ENCODE measurements around the gene PLEKHH1.

PLEKHH1 gene

DNA sequence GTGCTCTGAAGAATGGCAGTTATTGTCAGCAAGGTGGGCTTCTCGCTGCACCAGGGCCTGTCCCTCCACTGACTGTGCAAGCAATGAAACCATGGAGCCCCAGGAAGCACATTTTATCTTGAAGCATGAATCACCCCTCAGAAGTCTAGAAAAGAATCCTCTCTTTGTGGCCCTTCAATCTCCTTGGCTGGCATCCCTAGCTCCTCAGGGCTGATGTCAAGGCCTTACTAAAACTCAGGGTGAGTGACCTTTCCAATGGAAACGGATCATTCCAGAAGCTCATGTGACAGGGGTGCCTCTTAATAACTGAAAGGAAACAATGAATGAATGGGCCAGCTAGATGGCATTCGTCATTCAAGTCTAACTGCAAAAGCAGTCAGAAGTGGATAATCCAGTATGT, 22.3 kb upstream of the PLEKHH1 start:
- DNase-seq, result no peak

DNA sequence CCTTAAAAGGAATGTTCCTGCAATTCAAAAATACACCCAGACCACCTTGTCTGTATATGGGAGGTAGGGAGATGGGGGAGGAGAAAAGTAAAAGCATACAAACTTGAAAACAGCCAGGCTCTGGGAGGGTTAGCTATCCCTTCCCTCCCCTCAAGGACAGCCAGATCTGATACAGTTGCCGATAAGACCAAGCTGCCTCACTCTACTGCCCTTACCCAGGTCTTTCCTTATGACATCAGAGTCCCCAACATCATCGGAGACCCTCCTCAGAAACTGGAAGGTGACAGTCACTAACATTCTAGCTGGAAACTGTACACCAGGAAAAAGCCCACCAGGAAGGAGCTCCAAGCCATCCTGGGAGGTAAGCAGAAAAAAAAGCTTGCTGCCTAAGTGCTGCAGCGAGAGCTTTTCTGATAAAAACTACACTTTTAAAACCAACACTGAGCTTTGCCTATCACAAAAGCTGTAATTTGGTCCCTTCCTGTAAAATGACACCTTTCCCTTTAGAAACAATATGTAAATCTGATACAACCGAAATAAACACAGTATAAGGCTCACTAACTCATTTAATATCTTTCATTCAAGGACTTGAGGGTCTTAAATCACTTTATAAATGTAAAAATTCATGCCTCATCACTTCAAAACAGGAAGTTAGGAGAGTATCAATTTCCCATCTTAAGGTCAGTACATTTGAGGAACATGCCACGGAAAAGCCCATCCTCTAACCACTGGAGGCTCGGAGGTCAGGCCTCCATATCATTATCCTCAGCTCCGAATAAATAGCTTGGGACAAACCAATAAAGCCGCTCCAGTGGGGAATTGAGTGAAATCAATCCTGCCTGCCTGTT, 20.4 kb upstream of the PLEKHH1 start:
- DNase-seq, result no peak

DNA sequence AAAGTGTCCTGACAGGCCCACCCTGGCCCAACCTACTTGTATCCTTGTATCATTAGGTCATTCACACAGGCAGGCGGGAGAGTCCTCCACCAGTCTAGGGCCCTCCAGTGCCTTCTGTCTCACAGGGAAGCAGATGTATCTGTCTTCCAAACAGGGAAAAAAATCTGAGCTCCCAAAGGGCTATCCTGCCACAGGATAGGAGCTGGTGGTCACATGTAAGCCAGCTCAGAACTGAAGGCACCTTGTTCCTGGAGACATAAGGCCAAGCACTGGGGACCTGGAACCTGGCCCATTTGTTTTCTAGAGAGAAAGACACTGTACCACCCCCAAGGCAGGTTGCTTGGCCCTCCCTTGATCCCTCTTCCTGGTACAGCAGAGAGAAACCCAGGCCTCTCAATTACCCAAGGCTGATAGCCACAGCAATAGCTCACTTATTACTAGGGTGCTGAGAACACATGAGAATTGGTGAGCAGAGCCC, 19.4 kb upstream of the PLEKHH1 start:
- DNase-seq, result no peak

DNA sequence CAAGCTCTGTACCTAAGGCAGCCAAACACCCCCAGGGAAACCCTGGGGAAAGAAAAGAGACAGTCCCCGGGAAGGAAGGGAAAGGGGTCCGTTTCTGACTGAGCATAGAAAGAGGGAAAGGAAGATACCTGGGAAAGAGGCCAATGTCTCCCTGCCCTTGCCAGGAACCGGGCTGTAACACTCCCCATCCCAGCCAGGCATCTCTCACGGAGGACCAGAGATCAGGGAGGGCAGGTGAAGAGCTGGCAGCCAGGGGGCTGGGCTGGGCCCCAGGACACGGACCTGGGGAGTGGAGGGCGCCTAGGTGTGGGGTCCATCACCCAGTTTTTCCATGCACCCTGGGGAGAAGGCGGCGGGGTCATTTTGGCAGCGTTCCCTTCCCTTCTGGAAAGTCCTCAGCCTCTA, 18.9 kb upstream of the PLEKHH1 start:
- DNase-seq, result no peak

DNA sequence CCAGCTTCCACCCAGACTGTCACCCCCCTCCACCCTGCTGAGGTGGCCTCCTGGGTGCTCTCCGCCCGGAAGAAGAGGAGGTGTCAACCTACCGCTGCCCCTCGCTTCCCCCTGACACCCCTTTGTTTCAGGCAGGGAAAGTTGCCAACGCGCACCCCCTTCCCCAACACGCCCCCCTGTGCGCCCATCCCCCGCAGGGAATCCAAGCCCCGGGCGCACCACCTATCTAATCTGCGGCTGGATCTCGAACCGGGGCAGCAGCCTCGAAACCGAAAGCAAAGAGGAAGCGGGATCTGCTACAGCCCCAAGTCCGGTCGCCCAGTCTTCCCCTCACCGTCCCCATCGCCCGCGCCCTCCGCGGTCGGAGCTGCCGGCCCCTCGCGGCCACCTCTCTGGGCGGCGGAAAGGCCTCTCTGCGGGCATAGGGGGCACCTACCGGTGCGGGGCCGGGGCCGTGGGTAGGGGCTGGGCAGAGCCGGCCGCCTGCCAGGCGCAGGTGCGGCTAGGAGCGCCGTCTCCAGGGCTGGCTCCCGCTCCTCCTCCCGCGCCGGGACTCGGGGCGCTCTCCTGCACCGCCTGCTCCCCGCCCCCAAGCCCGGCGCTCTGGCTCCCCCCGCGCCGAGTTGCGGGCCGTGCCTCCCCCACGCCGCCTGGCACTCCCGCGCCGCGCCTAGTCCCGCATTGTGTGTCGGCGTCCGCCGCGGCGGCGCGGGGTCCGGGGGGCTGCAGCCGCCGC, 18.3 kb upstream of the PLEKHH1 start:
- DNase-seq, result no peak

DNA sequence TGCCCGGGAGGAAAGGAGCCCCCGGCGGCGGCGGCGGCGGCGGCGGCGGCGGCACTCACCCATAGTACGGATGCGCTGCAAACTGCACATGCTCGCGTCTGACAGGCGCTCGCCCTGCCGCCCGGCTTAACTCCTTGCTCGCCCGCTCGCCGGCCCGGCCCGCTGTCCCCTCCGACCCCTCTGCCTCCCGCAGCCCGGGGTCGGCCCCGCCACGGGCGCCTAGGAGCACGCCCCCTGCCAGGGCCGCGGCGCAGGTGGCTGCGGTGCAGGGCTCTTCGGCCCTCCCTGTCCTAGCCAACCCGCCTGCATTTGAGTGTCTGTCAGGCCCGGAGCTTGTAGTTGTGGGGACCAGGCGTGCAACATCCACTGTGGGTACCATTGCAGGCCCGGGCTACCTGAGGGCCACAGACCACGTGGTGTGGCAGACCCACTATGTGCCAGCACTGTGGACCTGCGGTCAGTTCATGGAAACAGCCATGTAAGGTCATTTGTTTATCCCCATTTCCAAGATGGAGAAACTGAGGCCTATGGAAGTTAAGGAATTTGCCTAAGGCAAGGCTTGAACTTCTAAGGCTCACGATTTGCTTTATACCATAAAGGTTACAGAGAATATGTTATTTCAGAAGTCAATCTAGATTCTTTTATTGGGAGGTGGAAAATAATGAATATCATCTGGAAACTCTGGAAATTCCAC, 17.6 kb upstream of the PLEKHH1 start:
- no peak for DNase-seq

DNA sequence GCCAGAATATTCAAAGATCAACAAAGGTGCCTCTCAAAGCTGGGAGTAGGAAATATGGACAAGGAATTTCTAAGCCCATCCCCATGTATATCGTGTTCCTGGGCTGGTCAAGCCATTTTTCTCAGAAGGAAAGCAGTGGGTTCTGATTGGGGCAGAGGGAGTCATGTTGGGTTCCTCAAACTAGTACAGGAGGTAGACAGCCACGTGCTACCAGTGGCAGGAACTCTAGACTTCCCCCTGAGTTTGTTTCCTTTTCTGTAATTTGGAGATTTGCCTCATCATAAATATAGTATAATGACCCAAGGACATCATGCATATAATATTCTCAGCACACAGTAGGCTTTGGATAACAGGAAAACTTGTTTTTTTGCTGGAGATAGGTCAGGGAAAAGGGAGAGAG, 16.4 kb upstream of the PLEKHH1 start:
- no peak for DNase-seq

DNA sequence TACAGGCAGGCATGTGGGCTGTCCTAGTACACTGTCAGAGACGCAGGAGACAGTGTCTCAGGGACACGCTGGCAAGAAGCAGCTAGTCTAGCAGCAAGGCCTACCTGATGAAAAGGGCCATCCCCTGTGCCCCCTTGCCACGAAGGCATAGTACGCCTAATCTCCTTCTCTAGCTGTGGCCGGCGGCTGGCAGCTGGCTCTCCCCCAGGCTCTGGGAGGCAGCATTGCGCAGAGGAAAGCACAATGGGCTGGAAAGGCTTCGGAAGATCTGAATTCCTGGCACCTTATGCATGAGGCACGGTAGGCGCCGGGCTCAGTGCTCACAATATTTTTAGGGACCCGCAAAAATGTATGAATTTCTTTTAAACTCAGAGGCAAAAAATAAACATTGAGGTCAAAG, 16.0 kb upstream of the PLEKHH1 start:
- DNase-seq, result no peak

DNA sequence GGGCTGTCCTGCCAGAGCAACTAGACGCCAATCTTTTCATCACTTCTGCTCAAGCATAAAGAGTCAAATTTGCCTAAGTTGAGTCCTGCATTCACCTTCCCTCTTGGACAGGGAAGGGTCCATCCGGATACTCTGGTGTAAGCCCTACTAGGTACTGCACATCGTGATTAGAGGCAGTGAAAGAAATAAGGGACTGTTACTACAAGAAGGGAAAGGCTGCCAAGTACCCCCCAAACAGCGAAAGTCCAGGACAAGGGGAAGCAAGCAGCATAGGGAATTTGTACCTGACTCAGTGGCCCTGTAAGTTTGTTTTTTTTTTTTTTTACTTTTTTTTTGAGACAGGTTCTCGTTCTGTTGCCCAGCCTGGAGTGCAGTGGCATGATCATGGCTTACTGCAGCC, 13.7 kb upstream of the PLEKHH1 start:
- no peak for DNase-seq

DNA sequence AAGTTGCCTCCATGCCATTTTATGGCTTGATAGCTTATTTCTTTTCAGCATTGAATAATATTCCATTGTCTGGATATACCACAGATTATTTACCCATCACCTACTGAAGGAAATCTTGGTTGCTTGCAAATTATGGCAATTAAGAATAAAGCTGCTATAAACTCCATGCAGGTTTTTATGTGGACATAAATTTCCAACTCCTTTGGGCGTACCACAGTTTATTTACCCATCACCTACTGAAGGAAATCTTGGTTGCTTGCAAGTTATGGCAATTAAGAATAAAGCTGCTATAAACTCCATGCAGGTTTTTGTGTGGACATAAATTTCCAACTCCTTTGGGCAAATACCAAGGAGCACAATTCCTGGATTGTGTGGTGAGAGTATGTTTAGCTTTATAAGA, 12.6 kb upstream of the PLEKHH1 start:
- no peak for DNase-seq

DNA sequence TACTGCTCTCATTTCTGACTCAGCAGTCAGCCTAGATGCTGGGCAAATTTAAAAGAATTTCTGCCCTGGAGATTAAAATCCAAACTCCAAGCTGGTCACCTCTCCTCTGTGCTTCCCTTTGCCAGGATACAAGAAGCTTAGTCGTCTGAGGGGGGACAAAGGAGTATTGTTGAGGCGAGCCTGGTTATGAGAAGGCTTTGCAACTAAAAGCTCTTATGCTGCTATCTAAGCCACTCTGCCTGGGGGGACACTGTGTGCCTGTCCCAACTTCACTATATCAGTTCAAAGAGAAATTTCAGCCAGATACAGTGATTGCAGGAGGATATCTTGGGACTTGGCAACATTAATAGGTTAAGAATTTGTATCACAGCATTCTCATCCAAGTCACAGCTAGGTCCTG, 10.8 kb upstream of the PLEKHH1 start:
- no peak for DNase-seq

DNA sequence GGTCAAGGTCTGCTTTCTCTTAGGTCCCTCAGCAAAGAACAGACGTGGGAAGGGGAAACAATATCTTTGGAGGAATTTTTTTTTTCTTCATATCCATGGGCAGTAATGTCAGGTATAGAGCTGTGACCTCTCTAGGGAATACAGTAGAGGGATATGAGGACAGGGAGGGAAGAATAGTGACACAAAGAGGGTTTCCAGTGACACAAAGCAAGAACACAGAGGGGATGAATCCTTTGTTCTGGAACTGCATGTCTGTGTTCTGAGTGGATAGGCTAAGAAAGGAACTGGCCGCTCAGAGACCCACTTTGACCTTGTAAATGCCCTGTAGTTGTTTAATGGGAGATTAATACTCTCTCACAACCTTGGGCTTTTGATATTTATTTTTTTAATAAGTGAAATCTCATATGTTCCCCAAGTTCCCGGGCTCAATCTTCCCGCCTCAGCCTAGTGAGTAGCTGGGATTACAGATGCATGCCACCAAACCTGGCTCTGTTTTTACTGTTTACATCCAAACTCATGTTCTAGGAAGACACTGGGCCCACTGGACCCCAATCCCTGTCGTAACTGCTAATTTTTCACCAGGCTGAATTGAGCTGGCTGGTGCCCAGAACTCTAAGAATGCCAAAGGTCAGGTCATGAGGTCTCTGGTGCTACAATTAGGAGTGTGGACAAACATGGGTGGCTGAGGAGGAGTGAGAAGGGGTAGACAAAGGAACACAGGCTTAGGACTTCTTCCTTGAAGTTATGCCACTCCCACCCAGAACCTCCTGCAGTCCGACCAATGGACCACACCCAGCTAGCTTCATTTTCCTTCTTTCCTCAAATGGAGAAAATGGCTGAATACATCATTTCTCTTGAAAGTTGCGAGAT, 9.1 kb upstream of the PLEKHH1 start:
- DNase-seq, result no peak

DNA sequence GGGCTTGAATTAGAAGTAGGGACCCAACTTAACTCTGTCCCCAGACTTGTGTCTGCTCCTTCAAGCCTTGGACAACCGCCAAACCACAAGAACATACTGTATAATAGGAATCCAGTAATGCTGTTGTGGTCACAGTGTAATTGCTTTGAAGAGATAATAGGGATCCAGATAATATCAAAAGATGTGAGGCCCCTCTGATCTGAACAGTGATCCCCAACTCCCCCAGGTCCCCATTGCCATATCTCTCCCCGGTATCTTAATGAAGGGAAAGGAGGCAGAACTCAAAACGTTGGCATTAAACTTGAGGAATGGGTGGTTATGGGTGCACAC, 8.5 kb upstream of the PLEKHH1 start:
- DNase-seq, result no peak

DNA sequence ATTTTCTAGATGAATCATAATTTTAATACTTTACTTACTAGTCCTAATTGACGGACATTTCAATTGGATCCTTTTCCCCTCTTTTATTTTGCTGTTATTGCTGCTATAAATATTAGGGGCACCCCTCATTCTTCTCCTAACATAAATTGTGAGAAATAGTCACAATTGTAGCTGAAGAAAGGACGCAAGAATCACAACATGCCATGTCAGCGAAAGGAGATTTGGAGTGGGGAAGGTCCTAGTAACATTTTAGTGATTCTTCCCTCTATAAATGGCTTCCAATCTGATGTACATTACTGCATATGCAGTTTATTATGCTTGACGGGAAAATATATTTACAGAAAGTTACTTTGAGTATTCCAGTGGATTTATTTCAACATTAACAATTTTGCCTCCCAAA, 7.7 kb upstream of the PLEKHH1 start:
- DNase-seq, result no peak

DNA sequence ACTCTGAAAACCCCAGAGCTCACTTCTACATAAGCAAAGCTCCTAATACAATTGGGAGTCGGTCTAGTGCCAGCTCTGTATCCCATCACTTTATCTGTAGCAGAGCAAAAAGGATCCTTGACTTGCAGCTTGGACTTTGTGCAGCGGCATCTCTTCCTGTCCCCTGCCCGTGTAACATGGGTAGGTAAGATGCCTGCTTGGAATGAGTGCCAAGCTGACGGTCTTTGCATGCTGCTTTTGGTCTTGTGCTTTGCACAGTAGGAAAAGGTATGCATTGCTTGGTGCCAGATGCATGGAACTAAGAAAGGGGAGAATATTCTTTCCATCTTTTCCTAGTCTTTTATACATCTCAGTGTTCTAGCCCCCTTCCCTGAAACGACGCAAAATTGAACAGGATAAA, 6.9 kb upstream of the PLEKHH1 start:
- DNase-seq, result no peak

DNA sequence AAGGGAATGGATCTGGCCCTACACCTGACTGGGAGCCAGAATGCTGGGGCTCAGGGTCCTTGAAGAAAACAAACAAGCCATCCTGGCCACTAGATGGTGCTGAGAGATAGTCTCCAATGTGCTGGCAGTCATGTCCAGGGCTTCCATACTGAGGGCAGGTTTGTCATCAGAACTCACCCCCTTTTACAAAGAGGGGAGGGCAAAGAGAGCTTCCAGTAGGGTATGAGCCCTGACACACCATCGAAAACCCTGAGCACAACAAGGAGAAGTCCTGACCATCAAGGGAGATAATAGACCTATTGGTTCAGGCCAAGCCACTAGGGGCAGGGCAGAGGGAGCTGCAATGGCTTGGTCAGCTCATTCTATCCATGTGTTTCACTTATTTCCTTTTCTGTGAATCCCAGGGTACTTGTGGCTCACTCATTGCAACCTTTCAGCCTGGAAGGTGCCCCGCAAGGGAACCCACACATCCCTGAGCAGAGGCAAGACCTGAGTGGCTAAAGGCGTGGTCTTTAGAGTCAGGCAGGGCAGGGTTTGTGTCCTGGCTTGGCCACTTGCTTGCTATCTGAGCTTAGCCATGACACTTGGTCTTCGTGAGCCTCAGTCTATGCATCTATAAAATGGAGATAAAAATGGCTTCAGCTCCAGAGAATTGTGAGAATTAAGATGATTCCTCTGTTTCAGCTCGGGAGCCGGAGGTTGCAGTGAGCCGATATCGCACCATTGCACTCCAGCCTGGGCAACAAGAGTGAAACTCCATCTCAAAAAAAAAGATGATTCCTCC, 6.2 kb upstream of the PLEKHH1 start:
- no peak for DNase-seq

DNA sequence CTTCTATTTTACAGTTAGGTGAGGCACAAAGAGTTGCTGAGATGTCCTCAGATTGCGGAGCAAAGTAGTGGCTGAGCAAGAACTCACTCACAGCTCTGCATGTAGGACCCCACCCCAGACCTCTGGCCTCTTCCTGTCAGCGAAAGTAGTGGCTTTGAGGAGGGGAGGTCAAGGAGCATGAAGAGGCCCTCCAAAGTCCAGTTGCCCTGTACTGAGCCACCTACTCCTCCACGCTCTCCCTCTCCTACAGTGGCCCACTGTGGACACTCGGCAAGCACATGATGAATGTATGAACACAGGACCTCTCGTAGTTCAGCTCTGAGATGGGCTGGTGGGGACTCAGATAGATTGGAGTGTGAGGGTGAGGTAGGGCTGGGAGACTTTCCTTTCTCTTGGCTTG, 5.3 kb upstream of the PLEKHH1 start:
- no peak for DNase-seq

DNA sequence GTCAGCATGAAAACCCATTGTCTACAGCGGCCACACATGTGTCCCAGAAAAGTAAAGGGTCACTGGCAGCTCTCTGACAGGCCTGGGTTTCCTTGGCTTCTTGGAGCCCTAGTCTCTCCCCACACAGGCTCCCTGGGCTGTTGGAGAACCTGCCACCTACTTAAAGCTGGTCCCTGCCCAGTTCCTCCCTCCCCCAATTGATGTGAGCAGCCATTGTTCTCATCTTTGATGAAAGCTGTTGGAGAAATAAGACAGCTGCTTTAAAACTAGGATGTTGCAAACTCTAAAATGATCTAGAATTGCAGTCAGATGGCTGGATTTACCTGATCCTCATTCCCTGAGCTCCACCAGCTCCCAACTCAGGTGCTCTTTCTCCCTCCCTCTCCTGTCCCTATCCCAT, 4.8 kb upstream of the PLEKHH1 start:
- DNase-seq, result no peak

DNA sequence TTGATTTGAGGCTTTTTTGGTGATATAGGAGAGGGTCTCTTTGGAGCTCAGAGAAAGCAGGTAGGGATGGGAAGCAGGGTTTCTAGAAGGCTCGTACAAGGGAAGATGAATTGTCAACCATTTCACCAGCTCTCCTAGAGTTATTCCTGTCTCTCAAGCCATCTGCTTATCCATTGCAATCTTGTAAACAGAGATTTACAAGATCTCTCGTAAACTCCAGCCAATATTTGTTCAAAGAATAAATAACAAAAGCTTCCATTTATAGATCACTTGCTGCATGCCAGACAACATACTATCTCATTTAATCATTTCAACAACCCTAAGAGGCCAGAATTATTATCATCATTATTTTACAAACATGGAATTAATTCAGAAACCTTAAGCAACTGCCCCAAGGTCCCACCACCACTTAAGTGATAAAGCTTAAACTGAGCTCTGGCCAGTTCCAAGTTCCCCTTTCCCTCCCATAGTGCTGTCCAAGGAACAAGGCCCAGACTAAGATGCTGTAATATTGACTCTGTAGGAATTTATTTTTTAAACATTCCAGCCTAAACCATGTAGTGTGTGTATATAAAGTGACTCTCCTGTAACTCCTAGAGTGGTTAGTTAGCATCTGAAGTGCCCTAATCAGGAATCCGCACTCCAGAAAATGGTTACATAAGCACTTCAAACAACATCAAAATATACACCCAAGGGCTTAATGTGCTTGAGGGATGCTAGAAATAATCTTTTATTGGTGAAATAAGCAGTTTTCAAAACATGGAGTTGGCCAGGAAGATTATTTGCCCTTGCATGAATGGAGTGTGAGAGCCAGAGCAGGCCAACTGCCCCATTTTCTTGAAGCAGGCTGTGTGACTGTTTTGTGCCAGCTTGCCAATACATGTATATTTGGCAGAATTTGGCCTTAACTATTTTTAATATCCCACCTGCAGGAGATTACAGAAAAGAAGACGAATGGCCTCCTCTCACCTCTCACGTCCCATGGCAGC, 2.8 kb upstream of the PLEKHH1 start:
- no peak for DNase-seq

DNA sequence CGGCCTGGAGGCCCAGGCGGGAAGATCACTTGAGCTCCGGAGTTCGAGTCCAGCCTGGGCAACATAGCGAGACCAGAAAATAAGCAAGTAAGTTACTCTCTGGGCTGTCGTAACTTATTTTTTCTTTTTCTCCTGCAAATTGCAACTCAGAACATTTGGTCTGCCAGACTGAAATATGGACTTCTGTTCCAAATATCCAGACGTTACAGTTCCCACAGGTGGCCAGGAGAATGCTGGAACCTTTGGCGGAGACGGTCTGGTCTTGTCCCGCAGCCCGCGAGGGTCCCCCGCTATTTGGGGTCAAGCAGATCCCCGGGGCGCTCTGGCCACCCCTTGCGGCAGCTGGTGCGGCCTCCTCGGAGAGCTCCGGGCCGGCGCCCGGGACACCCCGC, 488 bp upstream of the PLEKHH1 start:
- no peak for DNase-seq

DNA sequence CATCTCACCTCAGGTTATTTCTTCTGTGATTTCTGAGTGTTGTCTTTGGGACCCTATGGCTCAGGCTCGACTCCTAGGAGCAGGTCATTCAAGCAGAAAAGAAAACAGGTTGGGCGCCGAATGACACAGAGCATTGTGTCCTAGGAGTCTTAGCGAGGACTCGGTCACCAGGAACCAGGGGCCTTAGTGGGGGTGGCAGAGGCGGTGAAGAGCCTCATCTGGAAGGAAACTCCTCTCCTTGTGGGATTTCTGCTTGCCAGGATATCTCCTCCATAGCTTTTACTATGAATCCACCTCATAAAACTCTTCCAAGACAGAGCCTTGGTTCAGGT, 630 bp downstream of the PLEKHH1 start:
- no peak for DNase-seq

Measured in NCI-H1048 (cell line).